GM19351 (cell line): ENCODE measurements around the gene FBLN1.

ENCODE experiments used
- ATAC-seq: cut with Tn5 transposase; IDR thresholded peaks from one replicate; pipeline ENCODE4 v1.9.1; 2021; ENCODE audit warnings: mild to moderate bottlenecking, moderate library complexity; ENCODE audit not compliant: unreplicated experiment

The FBLN1 gene

DNA sequence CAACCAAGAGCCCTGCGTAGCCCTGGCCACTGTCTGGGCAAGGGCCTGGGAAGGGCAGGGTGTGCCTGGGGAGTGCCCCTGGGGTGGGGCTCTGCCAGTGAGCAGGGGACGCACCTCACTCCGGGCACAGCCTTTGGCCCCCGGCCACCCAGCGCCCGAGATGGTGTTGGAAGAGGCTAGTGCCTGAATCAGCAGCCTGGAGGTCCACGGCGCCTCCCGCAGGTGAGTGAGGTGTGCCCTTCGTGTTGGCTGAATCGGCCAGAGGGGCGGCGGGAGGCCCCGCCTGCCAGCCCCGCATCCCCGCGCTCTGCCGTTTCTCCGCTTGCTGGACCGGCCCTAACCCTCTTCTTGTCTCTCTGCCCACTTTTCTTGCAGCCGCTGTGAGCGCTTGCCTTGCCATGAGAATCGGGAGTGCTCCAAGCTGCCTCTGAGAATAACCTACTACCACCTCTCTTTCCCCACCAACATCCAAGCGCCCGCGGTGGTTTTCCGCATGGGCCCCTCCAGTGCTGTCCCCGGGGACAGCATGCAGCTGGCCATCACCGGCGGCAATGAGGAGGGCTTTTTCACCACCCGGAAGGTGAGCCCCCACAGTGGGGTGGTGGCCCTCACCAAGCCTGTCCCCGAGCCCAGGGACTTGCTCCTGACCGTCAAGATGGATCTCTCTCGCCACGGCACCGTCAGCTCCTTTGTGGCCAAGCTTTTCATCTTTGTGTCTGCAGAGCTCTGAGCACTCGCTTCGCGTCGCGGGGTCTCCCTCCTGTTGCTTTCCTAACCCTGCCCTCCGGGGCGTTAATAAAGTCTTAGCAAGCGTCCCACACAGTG is 60.1 kb downstream of the FBLN1 start:
- no peak for ATAC-seq

DNA sequence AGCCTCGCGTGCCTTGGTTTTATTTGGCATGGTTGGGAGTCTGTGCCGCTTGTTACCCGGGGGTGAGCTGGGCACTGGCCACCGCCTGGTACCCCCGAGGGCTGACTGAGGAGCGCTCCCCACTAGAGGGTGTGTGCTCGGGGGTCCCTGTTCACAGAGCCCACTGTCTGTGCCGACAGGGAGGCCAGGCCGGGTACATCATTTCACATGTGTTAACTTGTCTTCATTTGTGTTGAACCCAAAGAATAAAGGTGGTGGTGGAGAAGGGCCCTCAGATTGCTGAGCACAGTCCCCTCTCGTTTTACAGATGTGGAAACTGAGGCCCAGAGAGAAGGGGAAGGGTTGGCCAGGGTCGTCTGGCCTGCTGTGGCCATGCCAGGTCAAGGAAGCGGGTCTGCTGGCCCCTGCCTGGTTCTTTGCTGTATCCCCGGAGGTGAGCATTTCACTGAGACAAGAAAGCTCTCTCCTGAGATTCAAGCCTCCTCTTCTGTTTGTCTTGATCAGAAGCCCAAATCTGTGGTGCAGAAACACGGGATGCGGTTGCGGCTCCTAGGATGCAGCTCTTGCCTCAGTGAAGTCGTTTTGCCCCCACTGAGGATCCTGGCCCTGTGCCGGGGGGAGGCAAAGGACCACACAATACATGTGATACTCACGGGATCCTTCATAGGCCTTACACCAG is 60.8 kb downstream of the FBLN1 start:
- no peak for ATAC-seq

DNA sequence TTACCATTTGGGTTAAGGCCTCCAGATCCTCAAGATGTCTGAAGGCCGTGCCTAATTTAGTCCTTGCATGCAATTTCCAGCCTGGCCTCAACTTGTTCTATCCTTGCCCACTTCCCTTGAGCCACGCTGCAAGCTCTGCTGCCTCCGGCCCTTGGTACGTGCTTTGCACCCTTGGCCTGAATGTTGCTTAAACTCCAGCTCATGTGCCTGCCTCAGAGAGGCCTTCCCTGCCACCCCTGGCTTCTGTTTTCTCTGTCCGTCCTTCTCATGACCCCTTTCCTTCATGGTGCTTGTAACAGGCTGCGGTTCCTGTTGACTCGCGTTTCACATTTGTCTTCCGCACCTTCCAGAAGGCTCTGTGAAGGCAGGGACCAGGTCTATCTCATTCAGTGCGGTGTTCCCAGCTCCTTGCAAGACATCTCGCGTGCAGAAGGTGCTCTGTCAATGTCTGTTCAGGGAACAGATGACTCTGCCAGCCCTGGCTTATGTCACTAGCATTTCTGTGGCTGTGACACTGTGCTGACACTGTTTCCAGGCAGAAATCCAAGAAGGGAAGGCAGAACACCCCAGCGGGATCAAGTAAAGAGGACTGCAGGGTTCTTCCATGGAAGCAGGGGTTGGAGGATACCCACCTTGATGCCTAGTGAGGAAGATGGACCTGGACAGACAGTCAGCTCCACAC is 61.8 kb downstream of the FBLN1 start:
- no peak for ATAC-seq

DNA sequence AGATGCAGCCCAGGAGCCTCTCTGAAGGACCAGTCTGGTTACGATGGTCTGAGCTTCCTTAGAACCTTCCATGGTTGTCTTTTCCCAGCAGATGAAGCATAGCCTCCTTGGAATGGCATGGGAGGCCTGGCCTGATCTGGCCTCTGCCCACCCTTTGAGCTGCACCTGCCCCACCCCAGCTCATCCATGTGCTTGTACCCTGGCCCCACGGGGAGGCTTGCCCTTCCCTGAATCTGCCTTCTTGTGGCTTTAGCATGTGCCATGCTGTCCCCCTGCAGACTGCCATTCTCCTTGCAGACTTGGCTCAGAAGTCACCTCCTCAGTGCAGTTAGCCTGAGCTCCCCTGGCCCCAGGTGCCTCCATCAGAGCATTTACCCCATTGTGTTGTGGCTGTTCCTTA is 62.5 kb downstream of the FBLN1 start:
- no peak for ATAC-seq

DNA sequence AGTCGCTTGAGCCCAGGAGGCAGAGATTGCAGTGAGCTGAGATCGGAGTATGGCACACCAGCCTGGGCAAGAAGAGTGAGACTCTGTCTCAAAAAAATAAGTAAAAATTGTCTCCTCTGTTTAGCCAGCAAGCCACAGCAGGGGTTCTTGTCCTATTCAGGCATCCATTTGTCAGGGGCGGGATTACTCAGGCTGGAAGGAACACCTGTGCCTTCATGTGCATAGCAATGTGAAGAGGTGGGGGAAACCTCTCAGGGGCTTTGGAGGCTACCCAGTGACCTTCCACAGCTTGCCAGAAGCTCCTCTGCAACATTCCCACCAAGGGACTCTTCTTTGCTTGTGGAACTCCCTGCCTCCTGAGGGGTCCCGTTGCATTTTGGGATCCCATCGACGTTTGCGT is 63.3 kb downstream of the FBLN1 start:
- no peak for ATAC-seq

DNA sequence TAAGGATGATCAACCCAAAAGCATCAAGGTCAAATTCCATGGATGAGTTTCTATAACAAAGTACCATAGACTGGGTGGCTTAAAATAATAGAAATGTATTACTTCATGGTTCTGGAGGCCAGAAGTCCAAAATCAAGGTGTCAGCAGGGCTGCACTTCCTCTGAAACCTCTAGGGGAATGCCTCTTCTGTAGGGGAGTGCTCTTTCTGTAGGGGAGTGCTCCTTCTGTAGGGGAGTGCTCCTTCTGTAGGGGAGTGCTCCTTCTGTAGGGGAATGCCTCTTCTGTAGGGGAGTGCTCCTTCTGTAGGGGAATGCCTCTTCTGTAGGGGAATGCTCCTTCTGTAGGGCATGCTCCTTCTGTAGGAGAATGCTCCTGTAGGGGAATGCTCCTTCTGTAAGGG is 65.5 kb downstream of the FBLN1 start:
- no peak for ATAC-seq

DNA sequence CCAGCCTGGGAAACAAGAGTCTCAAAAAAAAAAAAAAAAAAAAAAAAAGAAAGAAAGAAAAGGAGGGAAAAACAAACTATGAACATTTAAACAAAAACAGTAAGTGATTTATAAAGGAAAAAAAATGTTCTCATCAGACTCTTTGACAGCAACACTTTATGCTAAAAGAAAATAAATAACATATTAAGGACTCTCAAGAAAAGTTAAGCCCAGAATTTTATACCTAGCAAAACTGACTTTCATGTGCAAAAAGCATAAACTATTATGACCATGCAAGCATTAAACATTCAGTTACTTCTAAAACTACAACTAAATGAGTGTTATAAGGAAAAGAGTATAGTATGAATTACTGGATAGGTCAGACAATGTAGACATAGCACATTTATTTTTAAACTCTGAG is 68.4 kb downstream of the FBLN1 start:
- no peak for ATAC-seq

DNA sequence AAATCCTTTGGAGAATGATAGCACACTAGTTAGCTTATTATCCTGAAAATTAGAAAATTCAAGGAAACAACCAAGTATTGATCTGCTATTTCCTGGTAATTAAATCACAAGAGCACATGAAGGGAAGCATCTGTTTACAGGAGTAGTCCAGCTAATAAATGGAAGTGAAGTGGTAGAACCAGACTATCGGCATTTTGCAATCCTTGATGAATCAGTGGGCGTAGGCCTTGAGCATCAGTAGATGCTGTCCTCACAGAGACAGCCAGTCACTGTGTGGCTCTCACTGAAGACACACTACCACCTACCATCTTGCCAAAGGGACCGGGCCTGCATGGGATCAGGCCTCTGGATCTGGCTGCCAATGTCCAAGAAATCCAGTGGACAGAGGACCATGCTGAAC is 69.8 kb downstream of the FBLN1 start:
- ATAC-seq = no peak

DNA sequence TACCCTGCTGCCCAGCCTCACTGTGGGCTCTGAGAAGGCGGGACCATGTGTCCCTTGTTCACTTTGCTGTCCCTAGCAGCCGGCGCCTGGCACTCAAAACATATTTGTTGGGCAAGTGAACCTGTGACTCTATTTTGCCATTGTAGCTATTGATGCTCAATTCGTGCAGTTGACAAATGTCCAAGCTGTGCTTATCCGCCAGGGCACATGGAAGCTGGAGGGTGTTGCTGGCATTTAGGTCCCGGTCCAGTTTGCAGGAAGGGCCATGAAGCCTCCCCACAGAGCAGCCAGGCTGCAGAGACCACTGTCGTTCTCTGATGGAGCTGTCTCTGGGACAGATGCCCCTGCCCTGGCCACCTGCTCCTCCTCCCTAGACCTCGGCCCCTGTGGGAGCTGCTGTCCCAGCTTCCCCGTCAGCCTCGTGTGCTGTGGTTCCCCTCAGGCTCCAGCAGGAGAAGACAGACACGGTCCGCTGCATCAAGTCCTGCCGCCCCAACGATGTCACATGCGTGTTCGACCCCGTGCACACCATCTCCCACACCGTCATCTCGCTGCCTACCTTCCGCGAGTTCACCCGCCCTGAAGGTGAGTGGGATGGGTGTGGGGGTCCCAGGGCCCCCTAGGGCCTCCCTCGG is 71.5 kb downstream of the FBLN1 start:
- no peak for ATAC-seq

DNA sequence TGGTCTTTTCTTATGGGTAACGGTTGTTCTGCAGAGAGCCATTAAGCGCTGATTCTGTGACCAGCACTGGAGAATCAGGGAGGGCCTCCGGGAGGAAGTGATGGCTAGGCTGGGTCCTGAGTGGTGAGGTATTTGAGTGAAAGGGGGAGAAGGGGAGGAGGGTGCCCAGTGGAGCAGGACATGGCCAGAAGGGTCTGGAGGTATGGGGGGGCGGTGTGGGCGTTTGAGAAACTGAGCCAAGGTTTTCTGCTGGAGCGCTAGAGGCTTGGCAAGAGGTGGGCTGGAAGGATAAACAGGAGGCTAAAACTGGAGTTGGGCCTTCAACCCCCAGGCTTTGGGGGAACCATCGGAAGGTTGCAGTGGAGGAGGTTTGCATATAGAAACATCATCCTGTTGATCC is 72.5 kb downstream of the FBLN1 start:
- no peak for ATAC-seq

DNA sequence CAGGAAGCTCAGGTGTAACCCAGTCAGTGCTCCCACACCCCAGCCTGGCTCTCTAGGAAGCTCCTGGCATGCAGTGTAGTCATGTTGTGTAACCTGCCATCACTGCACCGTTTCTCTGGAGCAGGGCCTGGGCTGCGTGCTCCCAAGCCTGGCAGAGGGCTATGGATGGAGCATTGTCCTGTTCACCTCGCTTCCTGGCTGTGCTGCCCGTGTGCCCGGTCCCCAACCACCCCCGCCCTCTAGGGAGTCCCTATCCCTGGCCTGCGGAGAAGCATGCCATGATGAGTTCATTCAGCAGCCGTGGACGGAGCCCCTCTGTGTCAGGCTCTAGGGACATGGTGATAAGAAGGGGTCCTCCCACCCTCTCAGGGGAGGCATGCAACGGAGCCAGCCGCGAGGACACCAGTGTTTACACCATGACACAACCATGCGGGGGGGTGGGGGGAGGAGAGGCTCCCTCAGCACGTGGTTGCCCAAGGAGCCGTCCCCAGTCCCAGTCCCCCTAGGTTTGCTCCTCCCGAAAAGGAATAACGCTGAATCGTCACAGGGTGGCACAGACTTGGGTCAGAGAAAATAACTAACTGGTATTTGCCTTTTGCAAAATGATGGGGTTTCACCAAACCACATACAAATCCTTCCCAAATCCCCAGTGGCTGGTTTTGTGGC is 73.1 kb downstream of the FBLN1 start:
- no peak for ATAC-seq

DNA sequence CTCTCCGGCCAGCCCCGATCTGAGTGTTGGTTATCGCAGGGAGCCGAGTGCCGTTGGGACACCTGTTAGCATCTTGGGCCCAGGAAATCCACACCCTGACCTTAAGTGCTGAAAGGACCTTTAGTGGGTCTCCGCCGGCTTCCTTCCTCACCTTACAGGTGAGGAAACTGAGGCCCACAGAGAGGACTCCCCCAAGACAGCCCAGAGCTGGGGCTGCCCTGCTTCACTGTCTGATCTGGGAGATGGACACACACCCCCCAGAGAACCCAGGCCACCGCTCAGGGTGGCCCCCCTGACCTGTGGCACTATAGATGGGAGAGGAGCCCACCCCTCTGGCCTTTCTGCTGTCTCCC is 73.6 kb downstream of the FBLN1 start:
- ATAC-seq = no peak

DNA sequence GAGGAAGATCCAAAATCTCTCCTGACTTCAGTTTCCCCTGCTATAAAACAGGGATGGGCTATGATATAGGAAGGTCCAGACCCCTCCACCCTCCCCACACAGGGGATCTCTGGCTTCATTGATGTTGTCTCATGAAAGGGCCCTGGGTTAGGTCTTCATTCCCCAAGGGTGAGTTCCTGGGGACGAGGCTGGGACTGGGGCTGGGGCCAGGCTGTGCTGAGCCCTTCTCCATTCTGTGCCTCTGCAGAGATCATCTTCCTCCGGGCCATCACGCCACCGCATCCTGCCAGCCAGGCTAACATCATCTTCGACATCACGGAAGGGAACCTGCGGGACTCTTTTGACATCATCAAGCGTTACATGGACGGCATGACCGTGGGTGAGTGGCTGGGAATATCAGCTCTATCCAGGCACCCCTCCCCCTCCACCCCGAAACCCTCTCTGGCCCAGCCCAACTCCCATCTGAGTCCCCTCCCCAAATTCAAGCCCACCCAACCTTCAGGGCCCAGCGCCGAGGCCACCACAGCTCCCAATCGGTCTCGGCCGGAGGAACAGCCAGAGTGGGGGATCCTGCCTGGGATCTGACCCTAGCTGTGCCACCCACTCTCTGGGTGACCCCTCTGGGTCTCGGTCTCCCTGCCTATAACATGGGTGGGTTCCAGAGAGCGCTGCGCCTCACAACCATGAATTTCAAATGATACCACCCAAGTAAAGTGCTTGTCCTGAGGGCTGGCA is 74.2 kb downstream of the FBLN1 start:
- ATAC-seq = no peak

DNA sequence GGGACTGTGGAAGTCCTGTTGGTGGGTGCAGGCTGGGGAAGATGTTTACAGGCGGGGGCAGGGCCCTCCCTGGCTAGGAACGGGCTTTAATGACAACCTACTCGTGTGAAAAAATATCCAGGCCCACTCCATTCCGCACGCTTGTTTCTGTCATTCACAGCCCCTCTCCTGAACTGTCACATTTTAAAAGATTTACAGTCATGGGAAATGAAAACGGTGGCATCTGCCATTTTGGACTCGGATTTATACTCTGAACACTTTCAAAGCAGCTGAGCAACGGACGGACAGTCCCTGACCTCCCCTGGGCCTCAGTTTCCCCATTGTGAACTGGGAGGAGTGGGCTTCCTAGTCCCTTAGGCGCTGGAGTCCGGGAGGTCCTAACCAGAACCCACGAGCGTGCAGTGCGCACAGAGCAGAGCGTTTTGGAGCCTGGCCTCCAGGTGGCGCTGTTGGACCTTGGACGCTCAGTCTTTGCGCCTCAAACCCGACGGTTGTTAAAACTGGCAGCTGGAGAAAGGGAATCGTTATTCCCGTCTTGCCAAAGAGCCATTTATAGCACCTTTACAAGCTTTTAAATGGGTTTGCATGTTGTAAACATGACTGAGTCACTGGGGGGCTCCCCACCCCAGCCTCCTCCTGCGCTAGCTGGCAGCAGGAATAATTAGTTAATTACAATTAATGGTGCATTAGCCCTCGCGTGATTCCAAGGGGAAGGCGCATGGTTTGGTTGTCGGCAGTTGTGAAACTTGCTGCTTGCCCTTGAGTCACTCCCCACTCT is 75.3 kb downstream of the FBLN1 start:
- ATAC-seq = no peak

DNA sequence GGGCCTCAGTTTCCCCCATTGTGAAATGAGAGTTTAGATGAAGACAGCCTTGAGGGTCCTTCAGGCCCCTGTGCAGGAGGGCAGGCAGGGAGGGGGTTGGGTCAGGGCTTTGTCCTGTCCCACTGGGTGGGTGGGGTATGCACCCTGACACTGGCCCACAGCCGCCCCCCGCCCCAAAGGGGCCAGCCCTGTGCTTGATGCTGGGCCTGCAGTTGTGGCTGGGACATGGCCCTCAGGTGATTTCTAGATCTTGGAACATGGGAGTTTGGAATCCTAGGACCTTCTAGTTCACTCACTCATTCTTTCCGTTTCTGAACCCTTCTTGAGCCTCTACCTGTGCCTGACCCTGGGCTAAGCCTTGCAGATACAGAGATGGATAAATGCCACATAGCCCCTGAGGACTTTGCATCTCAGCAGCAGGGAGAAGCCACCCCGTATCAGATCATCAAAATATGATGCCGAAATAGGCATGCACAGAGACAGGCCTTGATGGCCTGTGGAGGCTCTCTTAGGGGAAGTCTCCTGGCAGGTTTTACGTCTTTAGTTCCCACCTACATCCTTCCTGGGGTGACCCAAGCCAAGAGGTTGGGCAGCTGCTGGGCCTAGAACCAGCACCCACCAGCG is 76.0 kb downstream of the FBLN1 start:
- no peak for ATAC-seq

DNA sequence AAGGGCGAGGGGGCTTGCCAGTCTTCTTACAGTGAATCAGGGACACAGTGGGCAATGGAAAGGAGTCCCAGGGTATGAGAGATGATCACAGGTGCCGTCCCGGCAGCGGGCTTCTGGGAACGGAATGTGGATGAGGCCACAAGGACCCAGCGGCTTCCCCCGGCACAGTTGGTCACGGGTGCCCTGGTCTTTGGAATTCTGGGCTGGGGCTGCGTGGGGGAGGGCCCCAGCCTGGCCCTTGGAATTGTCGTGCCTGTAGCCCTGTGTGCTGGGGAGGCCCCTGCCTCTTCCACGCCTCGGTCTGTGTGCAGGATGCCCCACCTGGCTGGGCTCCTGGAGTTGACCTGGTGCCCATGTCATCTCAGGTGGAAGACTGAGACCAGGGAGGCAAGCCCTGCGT is 76.6 kb downstream of the FBLN1 start:
- no peak for ATAC-seq

DNA sequence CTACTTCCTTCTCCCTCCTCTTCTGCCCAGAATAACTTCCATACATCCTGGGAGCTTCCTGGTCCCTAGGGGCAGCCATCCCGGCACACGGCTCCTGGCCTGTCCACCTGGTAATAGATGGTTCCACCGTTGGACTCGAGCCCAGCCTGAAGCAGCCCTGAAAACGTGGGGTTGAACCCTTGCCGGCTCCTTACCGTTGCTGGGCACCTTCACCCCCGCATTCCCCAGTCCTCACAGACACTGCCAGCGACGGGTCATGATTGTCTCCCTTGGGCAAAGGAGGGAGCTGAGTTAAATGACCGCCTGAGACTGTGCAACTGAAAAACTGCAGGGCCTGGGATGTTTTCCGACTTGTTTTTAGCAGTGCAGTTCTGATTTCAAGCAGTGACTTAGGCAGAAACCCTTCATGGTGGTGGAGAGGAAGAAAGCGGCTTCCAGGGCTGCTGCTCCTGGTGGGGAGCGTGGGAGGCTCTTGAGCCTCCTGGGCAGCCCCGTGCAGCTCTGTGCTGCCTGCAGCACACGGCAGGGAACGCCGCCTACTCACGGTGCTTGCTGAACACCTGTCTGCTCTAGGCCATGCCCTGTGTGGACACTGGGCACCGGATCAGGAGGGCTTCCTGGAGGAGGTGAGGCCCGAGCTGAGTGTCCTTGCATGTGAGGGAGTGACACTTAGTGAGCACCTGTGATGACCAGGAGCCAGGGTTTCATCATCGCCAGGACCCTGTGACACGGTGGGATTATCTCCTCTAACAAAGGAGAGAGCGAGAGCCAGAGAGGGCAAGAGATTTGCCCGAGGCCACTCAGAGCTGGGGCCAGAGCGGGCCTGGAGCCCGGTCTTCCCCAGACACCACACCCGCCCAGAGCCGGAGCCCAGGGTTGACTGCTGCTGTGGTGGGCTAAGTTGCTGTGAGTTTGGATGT is 77.4 kb downstream of the FBLN1 start:
- ATAC-seq = no peak

DNA sequence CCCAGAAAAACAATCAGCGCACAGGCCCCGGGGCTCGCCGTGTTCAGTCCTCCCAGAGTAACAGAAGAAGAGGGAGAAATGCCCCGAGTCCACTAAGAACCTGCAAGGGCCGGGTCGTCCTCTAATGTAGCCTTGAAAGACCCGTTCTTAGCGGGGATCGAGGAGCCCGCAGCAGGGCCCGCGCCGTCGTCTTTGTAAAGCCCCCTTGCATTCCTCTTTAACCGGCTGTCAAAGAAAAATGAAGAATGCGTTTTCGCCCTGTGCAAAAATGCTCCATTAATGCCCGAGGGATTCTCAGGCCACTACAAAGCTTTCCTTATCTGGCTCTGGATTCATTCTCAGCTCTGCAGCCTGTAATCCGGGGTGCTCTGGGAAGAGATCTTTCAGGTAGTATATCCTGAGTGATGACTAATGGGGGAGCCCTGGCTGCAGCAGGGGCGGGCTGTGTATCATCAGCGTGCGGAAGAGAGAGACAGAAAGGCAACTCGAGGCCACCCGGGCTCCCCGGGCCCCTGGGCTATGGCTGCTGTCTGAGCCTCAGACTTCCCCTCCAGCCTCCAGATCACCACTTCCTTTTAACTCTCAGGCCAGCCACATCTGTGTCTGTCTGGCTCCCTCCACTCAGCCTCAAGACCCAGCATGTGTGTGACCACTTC is 78.2 kb downstream of the FBLN1 start:
- ATAC-seq = no peak
